HUES48 (cell line): ENCODE measurements around the gene SOCS6.
A peak's percentile ranks its signal among the peaks of the same experiment; 100 is the strongest.
"Not testable (repeated sequence)": the region's sequence is repeated elsewhere in the genome, so short reads cannot be mapped to it uniquely, and the experiment has no call there.

Experiments
- H3K27ac ChIP-seq: one replicate; pipeline ENCODE4 v1.7.0; 2013; ENCODE audit warnings: low read depth, low read length, inconsistent platforms
- H3K27me3 ChIP-seq: 2 replicates; pipeline ENCODE4 v1.6.1; 2013; ENCODE audit warnings: mild to moderate bottlenecking, low read length; ENCODE audit not compliant: control insufficient read depth, insufficient read depth
- H3K36me3 ChIP-seq: 2 replicates; pipeline ENCODE4 v1.6.1; 2013; ENCODE audit warnings: low read length; ENCODE audit not compliant: control insufficient read depth, insufficient read depth
- H3K4me1 ChIP-seq: 2 replicates; pipeline ENCODE4 v1.6.1; 2013; ENCODE audit warnings: mild to moderate bottlenecking, low read length; ENCODE audit not compliant: control insufficient read depth, insufficient read depth
- H3K4me3 ChIP-seq: 2 replicates; pipeline ENCODE4 v1.5.1; 2013; ENCODE audit warnings: mild to moderate bottlenecking, low read depth, low read length
- H3K9ac ChIP-seq: 2 replicates; pipeline ENCODE4 v1.6.1; 2013; ENCODE audit warnings: mild to moderate bottlenecking, low read depth, low read length, moderate library complexity
- H3K9me3 ChIP-seq: 2 replicates; pipeline ENCODE4 v1.6.1; 2013; ENCODE audit warnings: low read length; ENCODE audit not compliant: control insufficient read depth, insufficient read depth

SOCS6 gene

DNA sequence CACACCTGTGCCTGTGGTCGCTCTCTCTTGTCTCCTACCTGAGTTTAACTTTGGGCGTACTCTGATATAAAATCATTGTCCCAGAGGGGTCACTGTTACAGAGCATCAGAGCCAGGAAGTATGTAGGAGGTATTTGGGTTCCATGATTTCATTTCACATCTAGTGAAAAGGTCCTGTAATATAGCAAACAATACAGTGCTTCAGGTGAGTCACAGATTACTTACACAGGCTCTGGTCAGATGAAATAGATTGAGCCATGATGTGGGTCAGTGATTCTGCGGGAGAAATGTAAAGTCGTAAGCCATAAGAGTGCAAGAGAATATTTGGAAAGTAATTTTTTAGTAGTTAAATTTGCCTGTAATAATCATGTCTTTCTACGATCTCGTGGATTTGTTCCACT is 70.2 kb downstream of the SOCS6 start:
- Histone ChIP-seq H3K9me3 (no peaks in the 10 kb centered on the region), H3K4me1 (peaks cover 10% of the 10 kb centered on the region), H3K27me3 (no peaks in the 10 kb centered on the region), H3K9ac (no peak overlapping the region), H3K27ac (no peak overlapping the region), H3K4me3 (no peak overlapping the region), H3K36me3 (no peaks in the 10 kb centered on the region)

DNA sequence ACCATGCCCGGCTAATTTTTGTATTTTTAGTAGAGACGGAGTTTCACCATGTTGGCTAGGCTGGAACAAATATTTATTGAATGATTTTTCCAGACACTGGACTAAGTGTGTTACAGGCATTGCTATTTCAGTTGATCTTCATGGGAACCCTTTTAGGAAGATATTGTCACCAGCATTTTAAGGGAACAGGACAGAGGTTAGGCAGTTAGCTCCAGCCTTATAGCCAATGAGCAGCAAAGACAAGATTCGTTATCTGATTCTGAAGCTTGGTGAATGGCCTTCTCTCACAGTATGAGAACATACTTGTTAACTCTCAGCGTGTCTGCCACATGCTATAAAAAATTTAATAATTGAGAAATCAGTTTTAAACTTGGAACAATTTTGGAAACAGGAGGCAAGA is 73.4 kb downstream of the SOCS6 start:
- Histone ChIP-seq H3K4me1 (peaks cover 21% of the 10 kb centered on the region), H3K27ac (no peak overlapping the region), H3K9ac (no peak overlapping the region), H3K9me3 (no peaks in the 10 kb centered on the region), H3K27me3 (no peaks in the 10 kb centered on the region), H3K36me3 (no peaks in the 10 kb centered on the region), H3K4me3 (no peak overlapping the region)

DNA sequence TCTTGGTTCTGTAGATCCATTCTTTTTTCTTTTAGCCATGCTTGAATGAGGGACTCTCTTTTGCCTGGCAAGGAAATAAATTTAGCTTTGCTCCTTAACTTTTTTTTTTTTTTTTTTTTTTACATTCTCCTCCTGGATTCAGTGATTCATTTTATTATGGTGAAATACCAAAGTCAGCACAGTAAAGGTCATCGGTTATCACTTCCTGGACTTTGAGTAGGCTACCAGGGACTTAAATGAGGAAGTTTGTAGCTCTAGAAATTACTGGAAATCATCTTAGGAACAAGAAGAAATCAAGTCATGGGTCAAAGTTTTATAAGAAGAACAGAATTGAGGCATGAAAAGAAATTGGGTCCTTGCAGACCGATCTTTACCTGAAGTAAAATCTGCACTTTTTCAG is 75.0 kb downstream of the SOCS6 start:
- Histone ChIP-seq H3K9me3 (no peaks in the 10 kb centered on the region), H3K9ac (no peak overlapping the region), H3K27ac (no peak overlapping the region), H3K4me3 (no peak overlapping the region), H3K27me3 (no peaks in the 10 kb centered on the region), H3K4me1 (peaks cover 21% of the 10 kb centered on the region), H3K36me3 (no peaks in the 10 kb centered on the region)

DNA sequence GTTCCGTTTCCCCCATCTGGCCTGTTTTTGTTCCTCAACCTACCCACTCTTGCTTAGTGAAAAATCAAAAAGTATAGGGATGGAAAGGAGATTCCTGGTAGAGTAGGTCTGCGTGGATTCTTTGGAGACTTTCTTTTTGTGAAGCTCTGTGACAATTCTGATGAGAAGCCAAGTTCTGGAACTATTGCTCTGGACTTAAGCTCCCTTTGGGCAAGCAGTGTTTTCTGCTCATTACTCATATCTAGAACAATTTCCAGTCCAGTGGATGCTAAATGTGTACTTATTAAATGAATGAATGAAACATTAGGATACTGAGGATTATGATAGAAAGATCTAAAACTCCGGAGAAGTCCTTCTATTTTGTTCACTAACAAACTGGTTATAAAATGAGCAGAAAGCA is 76.5 kb downstream of the SOCS6 start:
- no peaks in the 10 kb centered on the region for H3K9me3 ChIP-seq
- H3K4me3 ChIP-seq: no peak overlapping the region
- peaks cover 21% of the 10 kb centered on the region for H3K4me1 ChIP-seq
- peak overlapping the region; percentile 93 for H3K27ac ChIP-seq
- H3K36me3 ChIP-seq: no peaks in the 10 kb centered on the region
- no peaks in the 10 kb centered on the region for H3K27me3 ChIP-seq
- H3K9ac ChIP-seq: no peak overlapping the region

DNA sequence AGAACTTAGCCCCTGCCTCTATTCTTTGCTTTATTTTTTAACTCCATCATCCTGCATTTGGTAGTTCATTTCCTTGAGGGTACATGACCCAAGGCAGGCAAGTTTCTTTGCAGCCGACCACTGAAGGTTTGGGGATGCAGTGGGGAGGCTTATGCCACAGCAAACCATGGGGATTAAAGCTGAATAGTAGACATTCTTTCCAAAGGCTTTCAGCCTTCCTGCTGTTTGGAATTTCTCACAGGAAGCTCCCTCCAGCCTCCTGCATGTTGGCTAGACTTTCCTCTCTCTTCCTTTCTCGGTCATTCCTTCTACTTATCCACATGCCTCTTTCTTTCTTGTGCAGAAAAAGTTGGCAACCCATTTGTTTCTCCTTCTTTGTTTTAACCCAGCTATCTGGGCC is 77.3 kb downstream of the SOCS6 start:
- H3K9me3 ChIP-seq: no peaks in the 10 kb centered on the region
- H3K27ac ChIP-seq: peak overlapping the region; percentile 93
- H3K36me3 ChIP-seq: no peaks in the 10 kb centered on the region
- H3K4me1 ChIP-seq: peaks cover 21% of the 10 kb centered on the region
- H3K9ac ChIP-seq: peak overlapping the region; percentile 24; the same call in 1 of the 2 replicates
- no peaks in the 10 kb centered on the region for H3K27me3 ChIP-seq
- H3K4me3 ChIP-seq: no peak overlapping the region

DNA sequence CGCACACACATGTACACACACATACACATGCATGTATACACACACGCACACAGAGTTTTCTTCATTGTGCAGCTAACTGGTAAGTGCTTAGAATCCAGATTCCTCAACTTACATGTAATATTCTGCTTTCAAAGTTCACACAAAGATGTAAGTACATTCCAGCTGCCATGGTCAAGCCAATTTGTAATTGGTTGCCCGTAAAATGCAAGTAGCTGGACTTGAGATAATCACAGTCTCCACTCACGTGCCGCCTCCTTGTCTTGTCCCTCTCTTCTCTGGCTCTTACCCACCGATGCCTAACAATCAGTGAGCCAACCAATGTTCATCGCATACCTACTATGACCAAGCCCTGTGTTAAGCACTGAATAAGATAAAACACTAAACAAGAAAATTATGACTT is 77.8 kb downstream of the SOCS6 start:
- no peaks in the 10 kb centered on the region for H3K9me3 ChIP-seq
- H3K9ac ChIP-seq: peak overlapping the region; percentile 24; the same call in 1 of the 2 replicates
- no peaks in the 10 kb centered on the region for H3K27me3 ChIP-seq
- H3K36me3 ChIP-seq: no peaks in the 10 kb centered on the region
- H3K27ac ChIP-seq: peak overlapping the region; percentile 93
- no peak overlapping the region for H3K4me3 ChIP-seq
- peaks cover 21% of the 10 kb centered on the region for H3K4me1 ChIP-seq

DNA sequence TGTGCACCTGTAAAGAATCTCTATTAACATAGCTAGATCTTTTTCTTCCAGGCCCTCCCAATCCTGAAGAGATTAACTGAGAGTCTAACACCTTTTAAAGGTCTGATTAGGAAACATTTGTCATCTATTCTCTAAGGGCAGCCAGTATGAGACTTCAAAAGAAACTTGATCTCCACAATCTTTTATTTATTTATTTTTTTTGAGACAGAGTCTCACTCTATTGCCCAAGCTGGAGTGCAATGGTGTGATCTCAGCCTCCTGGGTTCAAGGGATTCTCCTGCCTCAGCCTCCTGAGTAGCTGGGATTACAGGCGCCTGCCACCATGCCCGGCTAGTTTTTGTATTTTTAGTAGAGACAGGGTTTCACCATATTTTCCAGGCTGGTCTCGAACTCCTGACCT is 78.5 kb downstream of the SOCS6 start:
- not testable (repeated sequence) for H3K36me3 ChIP-seq, H3K4me3 ChIP-seq, H3K27me3 ChIP-seq, H3K9ac ChIP-seq, H3K9me3 ChIP-seq
- peaks cover 21% of the 10 kb centered on the region for H3K4me1 ChIP-seq
- peak overlapping the region; percentile 93 for H3K27ac ChIP-seq

DNA sequence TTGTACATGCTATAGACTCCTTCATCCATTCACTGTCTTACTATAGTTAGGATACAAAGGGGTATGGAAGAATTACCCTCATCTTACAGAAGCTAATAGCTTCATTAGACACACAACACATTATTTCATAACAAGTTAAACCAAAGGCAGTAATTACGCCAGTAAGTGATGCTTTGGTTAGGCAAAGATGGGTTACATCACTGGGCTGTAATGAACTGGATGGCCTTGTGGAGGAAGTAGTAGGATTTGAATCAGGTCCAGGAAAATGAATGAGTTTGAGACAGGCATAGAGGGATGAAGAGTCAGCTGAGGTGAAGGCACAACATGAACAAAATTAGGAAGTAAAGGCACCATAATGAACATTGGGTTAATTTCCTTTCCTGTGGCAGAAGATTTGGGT is 80.1 kb downstream of the SOCS6 start:
- no peak overlapping the region for H3K4me3 ChIP-seq

DNA sequence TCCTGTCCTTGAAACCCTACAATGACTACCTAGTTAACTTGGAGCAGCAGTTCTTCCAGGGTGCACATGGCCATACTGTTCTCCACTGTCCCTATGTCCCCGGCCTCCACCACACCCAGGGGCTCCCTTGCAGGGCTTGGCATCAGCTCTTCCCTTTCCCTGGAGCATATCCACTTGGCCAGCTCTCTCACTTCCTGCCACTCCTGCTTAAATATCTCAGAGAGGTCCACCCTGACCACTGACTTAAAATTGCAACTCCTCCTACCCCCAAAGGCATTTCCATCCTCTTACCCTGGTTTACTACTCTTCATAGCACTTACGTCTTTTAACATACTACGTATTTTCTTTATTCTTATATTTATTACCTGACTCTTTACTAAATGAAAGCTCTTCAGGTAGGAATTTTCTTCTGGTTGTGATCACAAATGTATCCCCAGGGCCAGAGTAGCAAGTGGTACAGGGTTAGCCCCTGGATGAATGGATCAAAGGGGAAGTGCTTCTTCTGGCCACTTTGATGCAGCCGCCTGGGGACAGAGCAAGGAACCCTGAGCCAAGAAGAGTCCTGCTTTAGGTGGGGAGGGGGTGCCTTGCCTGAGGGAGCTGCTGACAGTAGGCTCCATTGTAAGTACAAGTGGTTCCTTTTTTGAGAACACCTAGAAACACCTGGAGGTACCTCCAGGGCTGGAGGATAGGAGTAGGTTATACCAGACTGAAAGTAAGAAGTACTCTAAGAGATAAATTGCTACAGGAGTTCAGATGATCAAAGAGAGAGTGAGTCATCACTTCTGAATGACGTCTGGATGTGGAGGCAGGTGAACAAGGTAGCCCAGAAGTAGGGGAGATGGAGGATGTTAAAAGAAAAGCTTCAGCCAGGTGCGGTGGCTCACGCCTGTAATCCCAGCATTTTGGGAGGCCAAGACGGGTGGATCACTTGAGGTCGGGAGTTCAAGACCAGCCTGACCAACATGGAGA is 82.2 kb downstream of the SOCS6 start:
- peaks cover 11% of the 10 kb centered on the region for H3K4me1 ChIP-seq
- no peaks in the 10 kb centered on the region for H3K36me3 ChIP-seq
- no peaks in the 10 kb centered on the region for H3K9me3 ChIP-seq
- no peak overlapping the region for H3K4me3 ChIP-seq
- no peaks in the 10 kb centered on the region for H3K27me3 ChIP-seq
- no peak overlapping the region for H3K9ac ChIP-seq
- H3K27ac ChIP-seq: no peak overlapping the region

More for the DNA sequence above, 80.1 kb downstream of the SOCS6 start:
- peaks cover 21% of the 10 kb centered on the region for H3K4me1 ChIP-seq
- H3K36me3 ChIP-seq: no peaks in the 10 kb centered on the region
- H3K9ac ChIP-seq: no peak overlapping the region
- no peak overlapping the region for H3K27ac ChIP-seq
- H3K9me3 ChIP-seq: no peaks in the 10 kb centered on the region
- no peaks in the 10 kb centered on the region for H3K27me3 ChIP-seq

DNA sequence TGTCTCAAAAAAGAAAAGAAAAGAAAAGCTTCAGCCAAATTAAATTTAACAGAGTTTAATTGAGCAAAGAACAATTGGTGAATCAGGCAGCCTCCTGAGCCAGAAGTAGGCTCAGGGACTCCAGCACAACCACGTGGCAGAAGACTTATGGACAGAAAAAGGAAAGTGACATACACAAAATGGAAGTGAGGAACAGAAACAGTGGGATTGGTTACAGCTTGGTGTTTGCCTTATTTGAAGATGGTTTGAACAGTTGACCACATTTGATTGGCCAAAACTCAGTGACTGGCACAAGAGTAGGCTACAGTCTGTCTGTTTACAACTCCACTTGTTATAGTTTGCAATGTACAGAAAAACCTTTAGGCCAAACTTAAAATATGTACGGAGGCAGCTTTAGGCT is 83.1 kb downstream of the SOCS6 start:
- no peak overlapping the region for H3K4me3 ChIP-seq

DNA sequence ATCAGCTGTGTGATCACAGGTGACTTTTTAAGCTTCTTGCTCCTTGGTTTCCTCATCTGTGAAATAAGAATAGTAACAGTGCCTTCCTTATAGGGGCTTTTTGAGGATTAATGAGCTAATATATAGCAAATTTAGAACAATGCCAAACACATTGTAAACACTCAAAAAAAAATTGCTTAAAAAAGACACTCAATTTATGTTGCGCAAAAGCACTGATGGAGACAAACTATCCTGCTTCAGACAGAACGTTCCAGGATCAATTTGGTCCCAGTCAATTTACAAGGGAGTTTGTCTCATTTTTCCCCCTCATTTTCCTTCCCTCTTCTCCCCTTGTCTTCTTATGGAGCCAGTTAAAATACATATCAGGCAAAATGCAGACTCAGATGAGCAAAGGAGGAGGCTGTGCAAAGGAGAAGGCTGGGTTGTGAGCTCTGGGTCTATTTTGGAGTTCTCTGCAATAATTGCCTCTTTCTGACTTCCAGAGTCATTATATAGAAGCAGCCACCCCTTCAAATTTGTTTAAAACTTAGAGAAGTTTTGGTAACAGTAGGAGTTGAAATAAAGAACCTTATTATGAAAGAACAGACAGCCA is 83.7 kb downstream of the SOCS6 start:
- H3K4me1 ChIP-seq: no peaks in the 10 kb centered on the region
- peak overlapping the region; percentile 5 for H3K27ac ChIP-seq
- H3K9ac ChIP-seq: no peak overlapping the region
- H3K4me3 ChIP-seq: no peak overlapping the region
- no peaks in the 10 kb centered on the region for H3K36me3 ChIP-seq
- no peaks in the 10 kb centered on the region for H3K27me3 ChIP-seq
- no peaks in the 10 kb centered on the region for H3K9me3 ChIP-seq

More for the DNA sequence above, 83.1 kb downstream of the SOCS6 start:
- H3K27me3 ChIP-seq: no peaks in the 10 kb centered on the region
- no peaks in the 10 kb centered on the region for H3K9me3 ChIP-seq
- H3K9ac ChIP-seq: no peak overlapping the region
- peaks cover 3% of the 10 kb centered on the region for H3K4me1 ChIP-seq
- no peaks in the 10 kb centered on the region for H3K36me3 ChIP-seq
- H3K27ac ChIP-seq: no peak overlapping the region
